ENCODE data around the gene CENPH. TPM values are rescaled to one million over a fixed set of nuclear protein-coding genes. Genes with fewer than 3 reads are reported as not detected.

CENPH gene
- total and polyA plus RNA-seq, 2 of the 8 experiments (the other 6 are each of a cell fraction or from before 2014, with no cell fraction given) = 69.0 to 82.8 TPM

DNA sequence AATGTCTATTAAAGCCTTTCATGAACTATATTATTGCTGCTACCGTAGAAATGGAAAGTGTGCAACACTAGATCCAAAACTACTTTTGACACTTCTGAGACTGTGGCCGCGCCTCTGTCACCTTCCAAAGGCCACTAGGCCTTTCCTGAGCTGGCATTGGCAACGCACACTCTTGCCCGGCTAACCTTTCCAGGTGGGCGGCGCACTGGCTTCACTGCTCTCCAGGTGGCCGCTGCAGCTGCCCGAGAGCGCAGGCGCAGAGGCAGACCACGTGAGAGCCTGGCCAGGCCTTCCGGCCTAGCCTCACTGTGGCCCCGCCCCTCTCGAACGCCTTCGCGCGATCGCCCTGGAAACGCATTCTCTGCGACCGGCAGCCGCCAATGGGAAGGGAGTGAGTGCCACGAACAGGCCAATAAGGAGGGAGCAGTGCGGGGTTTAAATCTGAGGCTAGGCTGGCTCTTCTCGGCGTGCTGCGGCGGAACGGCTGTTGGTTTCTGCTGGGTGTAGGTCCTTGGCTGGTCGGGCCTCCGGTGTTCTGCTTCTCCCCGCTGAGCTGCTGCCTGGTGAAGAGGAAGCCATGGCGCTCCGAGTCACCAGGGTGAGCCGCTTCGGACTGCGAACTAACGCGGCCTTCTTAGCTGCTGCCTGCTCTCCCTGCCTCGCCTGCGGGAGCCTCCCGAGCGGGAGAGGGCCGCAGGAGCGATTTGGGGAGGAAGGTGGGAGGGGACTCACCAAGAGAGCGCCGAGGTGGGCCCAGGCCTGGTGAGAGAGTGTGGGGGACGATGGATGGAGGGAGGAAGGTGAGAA, 22.5 kb upstream of the CENPH start, which contains the start of gene CCNB1 (continued):
- no peak for TF ChIP-seq CHD7 (IDR thresholded peaks at IDR 0.05; ENCODE audit: insufficient replicate concordance, low read length)
- TF ChIP-seq, protein P1, sequence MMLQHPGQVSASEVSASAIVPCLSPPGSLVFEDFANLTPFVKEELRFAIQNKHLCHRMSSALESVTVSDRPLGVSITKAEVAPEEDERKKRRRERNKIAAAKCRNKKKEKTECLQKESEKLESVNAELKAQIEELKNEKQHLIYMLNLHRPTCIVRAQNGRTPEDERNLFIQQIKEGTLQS (IDR thresholded peaks at IDR 0.05; ENCODE audit: insufficient read depth, low read depth, low read length) = 0 out of 2 replicates have a peak, but pooled peaks have one; percentile 29
- no peak for TF ChIP-seq RNF2 (IDR thresholded peaks at IDR 0.05; ENCODE audit: borderline replicate concordance, low read depth, low read length, missing control alignments, poor library complexity, severe bottlenecking)
- TF ChIP-seq NANOG (IDR thresholded peaks at IDR 0.05; ENCODE audit: insufficient read depth, low read depth, low read length, poor library complexity, severe bottlenecking) = no peak
- no peak for TF ChIP-seq MAFK (IDR thresholded peaks at IDR 0.05; ENCODE audit: low read depth, low read length)
- TF ChIP-seq POU5F1 (IDR thresholded peaks at IDR 0.05; ENCODE audit: low read depth, low read length) = no peak
- peak; percentile 65 to 96; a peak in 3 of 4 replicates for TF ChIP-seq SIN3A (conservative IDR thresholded peaks at IDR 0.05 in 1 of 2, IDR thresholded peaks at IDR 0.05 in 1 of 2; ENCODE audit: low read depth in 1 of 2, low read length in 2 of 2)
- TF ChIP-seq CEBPB (IDR thresholded peaks at IDR 0.05; ENCODE audit: low read depth, low read length) = no peak

All from H1 (cell line).